CD4-positive, alpha-beta T cell treated with Interleukin-10 for 1 hour (primary cell): Measurements from ENCODE around the gene MAEA.

Experiments used
- DNase-seq: peaks from one replicate; pipeline ENCODE4 v3.0.0-alpha.2; 2020

The MAEA gene

DNA sequence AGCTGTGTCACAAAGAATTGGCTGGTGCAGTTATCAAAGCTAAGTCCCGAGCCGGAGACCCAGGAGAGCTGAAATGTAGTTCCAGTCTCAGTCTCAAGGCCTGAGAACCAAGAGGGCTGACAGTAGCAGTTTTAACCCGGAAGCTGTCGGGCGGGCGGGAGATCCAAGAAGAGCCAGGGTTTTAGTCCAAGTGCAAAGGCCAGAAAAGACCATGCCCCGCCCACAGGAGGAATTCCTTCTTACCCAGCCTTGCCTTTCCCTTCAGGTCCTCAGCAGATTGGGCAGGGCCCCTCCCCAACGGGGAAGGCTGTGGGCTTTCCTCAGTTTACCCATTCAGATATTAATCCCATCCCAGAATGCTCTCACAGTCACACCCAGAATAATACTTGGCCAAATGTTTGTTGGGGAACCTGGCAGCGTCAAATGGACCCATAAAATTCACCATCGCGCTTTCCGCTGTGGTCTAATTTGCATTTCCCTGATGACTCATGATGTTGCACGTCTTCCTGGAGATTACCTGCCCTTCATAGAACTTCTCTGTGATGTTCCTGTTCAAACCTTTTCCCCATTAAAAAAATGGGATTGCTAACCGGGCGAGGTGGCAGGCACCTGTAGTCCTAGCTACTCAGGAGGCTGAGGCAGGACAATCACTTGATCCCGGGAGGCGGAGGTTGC, 16.2 kb downstream of the MAEA start:
- DNase-seq, result peak; percentile 32

DNA sequence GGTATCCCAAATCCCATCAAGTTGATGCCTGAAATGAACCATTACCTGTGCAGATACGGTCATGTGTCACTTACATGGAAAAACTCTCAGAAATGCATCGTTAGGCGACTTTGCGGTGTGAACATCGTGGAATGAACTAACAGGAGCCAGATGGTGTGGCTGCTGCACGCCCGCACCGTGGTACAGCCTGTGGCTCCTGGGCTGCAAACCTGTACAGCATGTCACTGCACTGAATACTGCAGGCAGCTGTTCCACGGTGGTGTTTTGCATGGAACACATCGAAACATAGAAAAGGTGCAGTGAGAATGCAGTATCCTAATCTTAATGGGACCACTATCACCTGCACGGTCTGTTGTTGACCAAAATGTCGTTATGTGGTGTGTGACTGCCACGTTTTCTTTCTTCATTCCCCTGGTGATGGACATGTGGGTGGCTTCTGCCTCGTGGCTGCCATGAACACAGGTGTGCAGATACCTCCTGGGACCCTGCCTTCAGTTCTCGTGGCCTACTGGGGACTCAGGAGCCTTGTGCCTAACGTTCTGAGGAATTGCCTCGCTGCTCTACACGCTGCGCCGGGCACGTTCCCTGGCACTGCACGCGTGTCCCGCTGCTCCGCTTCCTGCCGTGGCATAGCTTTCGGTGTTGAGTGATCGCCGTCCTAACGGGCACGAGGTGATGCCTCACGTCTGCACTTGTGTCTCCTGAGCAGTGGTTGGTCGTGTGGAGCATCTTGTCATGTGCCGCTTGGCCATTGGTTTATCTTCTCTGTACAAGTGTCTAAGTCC, 18.5 kb downstream of the MAEA start:
- no peak for DNase-seq

DNA sequence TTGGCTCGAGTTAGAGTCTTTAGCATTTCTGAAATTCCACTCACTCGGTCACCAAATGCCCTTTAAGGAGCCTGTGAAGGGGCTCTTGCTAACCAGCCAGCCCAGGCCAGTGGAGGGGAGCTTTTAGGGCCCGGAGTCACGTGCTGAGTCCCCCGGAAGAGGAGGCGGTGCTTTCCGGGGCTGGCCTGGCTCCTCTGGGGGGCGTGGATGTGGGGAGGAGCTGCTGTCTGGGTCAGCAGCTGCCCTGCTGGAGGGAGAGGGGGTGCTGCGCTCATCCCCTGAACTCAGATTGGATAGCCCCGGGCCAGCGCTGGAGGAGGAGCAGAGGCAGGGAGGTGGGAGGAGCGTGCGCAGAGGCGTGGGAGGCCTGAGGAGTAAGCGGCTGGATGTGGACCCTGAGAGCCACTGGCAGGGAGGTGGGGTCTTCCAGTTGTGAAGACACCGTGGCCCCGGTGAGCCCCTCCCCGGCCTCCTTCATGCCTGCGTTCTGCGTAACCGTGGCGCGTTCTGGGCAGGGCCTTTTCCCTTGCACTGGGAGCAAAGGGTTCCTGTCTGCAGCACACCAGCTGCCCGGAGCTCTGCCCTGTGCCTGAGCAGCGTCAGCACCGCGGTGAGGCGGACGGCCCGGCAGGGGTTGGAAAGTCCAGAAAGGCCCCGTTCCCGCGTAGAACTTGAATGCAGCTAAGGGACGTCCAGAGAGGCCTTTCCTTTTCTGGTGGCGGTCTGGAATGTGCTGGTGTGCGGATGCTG, 19.7 kb downstream of the MAEA start:
- DNase-seq, result peak; percentile 69

- DNase-seq, result no peak
Observed at GRCh38 chr4:1310031-1310795, 20.5 kb downstream of the MAEA start.

DNA sequence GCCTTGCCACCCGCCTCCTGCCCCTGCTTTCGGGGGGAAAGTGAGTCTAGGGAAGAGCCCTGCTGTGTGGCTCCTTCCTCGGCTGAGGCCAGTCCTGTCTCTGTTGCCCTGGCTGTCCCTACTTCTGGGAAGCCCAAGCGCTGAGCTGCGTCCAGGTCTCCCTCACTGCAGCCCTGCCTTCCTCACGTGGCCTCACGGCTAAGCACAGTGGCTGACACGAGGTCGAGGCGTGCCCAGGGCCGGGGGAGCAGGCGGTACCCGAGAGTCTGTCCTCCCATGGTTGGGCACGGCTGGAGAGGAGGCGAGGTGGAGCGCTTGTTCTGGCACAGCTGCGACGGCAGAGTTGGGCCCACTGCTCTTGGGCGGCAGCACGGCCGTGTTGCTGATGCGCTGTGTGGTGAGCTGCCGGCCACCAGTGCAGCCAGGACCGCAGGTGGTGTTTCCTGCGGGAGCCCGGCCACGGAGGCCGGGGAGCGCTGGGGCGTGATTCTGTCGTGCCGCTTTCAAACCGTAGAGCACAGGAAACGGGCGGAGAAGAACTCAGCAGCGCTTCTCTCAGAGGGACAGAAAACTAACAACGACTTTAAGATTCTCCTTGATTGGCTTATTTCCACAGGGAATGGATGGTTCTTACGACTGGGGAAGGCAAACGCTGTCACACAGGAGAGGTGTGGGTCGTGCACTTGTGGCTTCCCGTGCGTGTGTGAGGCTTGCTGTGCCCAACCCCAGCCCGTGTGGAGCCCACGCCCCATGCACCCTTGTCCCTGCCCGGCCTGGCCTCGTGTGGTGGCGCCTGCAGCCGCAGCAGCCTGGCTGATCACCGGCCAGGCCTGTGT, 21.3 kb downstream of the MAEA start:
- peak; percentile 24 for DNase-seq

GRCh38 chr4:1312821-1313640, 23.3 kb downstream of the MAEA start:
- no peak for DNase-seq

- no peak for DNase-seq
Observed at GRCh38 chr4:1315306-1315705, 25.6 kb downstream of the MAEA start.

GRCh38 chr4:1315836-1316536, 26.3 kb downstream of the MAEA start:
- DNase-seq, result no peak

DNA sequence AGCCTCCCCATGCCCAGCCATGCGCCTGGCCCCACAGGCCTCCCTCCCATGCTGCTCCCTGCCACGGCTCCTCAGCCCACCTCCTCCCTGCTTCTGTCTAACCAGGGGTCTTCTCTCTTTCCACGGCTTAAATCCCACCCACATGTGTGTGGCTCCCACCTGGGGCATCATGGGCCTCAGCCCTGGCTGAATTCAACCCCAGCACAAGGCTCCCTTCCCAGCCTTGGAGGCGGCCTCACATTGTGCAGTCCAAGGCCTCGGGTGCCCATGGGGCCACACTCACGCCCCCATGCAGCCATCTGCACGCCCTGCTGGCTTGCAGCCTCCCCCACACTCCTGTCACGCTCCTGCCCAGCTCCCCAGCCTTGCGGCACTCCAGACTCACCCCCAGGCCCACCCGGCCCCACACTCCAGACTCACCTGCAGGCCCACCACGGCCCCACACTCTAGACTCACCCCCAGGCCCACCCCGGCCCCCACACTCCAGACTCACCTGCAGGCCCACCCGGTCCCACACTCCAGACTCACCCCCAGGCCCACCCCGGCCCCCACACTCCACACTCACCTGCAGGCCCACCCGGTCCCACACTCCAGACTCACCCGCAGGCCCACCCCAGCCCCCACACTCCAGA, 27.0 kb downstream of the MAEA start:
- DNase-seq, result no peak

GRCh38 chr4:1317177-1318045, 27.7 kb downstream of the MAEA start:
- no peak for DNase-seq

DNA sequence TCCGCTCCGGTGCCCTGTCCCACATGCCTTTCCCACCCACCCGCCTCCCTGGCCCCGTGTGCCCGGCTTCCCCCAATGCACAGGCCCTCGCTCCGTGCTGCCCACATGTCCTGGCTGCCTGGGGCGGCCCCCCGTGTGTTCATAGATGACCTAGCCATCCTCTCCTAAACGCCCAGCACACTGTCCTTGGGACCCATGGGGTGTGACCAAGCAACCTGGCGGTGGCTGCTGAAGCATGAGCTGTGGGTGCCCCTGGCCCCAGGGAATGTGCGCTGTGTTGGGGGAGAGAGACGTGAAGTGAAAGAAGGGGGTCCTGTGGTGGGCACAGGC, 28.3 kb downstream of the MAEA start:
- no peak for DNase-seq

DNA sequence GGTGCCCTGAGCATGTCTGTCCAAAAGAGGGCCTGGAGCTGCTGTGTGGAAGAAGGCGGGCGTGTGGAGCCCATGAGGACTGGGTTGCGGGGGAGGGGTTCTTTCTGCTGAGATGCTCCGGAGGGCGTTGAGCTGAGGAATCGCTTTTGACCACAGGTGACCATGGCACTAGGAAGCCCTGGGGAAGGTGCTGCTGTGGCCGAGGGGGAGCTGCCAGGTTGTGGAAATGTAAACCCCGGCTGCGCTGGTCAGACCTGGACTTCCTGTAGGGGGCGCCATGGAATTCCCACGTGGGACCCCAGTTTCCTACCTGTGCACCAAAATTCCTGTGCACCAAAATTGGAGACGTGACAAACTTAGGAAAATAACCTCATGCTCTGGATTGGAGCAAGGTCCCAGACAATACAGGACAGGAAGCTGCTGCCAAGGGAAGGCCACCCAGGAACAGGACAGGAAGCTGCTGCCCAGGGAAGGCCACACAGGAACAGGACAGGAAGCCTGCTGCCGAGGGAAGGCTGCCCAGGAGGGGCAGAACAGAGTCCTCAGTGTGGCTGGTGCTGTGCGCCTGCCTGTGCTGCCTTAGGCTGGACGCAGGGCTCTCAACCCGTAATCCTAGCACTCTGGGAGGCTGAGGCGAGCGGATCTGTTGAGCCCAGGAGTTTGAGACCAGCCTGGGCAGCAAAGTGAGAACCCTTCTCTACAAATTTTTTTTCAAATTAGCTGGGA, 29.0 kb downstream of the MAEA start:
- peak; percentile 39 for DNase-seq

- no peak for DNase-seq
Observed at GRCh38 chr4:1321486-1321885, 31.8 kb downstream of the MAEA start.

DNA sequence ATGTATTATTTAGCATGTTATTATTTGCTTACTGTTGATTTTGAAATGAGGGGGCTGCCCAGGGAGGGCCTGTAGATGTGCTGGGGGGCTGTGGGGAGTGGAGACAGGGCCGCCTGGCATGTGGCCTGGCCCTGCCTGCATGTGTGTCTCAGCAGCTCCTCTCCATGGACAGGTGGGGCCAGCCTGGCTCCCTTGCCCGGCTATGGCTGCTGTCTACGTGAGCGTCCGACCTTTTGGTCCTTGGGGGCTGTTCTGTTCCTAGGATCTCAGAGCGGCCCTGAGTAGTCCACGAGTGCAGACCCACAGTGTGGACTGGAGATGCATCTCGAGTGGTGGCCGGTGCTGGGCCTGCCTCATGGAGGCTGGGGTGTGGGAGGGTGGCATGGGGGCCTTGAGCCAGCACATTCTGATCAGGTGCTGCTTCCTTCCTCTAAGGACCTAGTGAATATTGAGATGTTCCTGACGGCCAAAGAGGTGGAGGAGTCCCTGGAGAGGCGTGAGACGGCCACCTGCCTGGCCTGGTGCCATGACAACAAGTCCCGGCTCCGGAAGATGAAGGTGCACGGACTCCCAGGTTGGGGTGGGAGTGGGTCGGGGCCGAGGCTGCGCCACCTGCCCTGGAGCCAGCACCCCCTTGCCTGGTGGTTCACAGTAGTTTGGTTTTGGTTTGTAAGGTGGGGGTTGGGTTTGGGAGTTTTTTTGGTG, 32.4 kb downstream of the MAEA start:
- DNase-seq, result no peak

DNA sequence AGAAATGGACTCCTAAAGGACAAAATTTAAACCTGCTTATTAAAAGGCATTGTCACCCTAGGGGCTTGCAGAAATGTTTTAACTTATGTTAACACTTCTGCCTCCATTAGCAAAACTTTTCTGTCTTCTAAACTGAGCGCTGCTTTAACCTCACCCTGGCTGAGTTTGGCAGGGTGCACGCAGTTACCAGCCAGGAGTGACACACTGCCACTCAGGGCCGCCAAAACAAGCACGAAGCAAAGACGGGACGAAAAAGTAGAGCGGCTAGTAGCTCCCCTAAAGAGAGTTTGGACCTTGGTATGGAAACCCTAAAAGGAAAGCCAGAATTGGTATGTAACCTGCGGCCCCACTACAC, 33.6 kb downstream of the MAEA start:
- no peak for DNase-seq

GRCh38 chr4:1323635-1324442, 34.1 kb downstream of the MAEA start:
- DNase-seq, result no peak
